ENCODE results near the gene SLC22A12. TPM values are rescaled to one million over a fixed set of nuclear protein-coding genes. Genes with fewer than 3 reads are reported as not detected.
"Not testable (repeated sequence)": the region's sequence is repeated elsewhere in the genome, so short reads cannot be mapped to it uniquely, and the experiment has no call there.

SLC22A12 gene
- total RNA-seq, 2 donors from 2014 or later = not detected

DNA sequence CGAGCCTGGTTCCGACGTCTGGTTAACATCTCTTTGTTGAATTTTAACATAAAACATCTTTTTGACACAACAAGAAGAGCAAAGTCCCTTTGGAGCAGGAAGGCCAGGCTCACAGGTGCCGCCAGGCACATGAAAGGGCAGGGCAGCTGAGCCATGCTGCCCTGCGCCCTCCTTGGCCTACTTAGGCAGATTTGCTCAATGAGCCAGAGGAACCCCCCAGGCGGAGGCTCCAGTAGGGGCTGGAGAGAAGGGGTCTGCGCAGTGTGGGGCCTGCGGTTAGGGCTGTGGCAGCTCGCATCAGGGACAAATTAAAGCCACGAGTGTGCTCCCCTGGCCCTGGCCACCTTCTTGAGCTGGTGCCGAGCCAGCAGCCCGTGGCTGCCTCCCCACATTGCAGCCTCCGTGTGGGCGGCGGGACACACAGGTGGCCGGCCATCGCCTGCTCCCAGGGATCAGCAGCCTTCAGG, 9.9 kb upstream of the SLC22A12 start:
- peak; percentile 58 for DNase-seq (ENCODE audit: low spot score)
- intact Hi-C loops (cut with DNase I) = no loop called here

DNA sequence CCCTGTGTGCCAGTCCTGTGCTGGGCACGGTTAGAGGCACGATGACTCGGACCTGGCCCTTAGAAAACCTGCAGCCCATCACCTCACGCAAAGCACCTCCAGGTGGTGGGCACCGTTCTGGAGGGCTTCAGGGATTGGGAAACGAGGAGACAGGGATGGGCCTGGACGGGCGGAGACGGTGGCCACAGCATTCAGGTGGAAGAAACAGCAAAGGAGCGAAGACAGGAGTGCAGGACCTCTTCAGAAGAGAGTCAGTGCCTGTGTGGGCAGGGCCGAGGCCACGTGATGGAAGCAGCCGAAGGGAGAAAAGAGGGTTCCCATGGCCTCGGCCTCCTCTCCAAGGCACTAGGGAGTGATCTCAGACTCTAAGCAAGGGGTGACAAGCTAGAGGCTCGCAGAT, 8.1 kb upstream of the SLC22A12 start:
- intact Hi-C loops (cut with DNase I) = no loop called here
- peak; percentile 69 for DNase-seq (ENCODE audit: low spot score)

DNA sequence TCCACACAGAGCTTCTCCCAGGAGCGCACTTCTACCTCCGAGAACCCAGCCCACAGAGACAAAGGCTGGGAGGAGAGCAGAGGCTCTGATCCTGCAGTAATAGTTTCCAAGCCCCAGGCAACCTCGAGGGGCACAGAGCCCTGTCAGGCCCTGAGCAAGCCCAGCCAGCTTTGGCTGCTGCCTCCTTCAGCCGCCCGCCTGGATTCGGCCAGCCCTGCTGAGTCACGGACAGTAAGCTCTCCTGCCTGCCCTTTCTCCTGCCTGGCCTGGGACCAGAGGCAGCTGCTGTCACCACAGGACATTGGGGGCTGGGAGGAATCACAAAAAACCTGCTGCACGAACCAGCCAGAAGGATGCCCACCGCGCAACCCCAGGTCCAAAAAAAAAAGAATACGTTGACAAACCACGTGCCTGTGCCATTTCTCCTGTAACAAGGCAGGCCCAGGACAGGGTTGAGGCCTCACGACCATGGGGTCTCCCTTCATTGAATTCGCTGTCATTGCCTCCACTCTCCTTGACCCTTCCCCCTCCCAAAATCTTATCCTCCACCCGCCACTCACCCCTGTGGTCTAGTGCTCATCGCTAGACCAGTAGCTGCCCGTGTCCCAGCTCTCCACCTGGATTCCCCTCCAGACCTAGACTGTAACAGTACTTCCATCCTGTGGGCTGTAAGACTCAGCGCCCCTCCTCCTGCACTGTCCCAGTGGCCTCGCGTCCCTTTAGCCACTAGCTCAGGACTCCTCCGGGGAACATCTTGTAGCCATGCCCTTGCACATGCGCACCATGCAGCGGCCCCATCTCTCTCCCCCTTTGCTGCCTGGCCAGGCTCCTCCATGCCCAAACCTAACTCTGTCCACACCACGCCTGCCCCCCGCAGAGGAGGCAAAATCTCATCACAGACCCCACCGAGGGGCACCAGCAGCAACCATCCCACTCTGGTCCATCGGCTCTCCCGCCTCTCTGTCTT, 7.4 kb upstream of the SLC22A12 start:
- DNase-seq (ENCODE audit: low spot score) = peak; percentile 67
- intact Hi-C loops (cut with DNase I) = no loop called here

DNA sequence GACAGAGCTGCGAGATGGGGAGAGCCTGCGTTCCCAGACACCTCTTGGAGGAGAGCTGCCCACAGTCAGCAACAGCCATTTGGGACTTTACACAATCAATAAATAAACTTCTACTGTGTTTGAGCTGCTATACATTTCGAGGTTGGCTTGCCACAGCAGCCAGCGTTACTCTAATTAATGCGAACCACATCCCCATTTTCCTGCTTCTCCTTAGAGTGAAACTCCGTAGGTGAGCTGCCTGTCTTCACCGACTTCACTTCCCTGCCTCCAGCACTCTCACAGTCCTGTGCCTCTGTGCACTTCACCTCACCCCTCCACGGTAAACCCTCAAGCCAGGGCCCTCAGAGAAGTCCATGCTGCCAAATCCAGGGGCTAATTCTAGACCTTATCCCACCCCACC, 5.9 kb upstream of the SLC22A12 start:
- intact Hi-C loops (cut with DNase I) = no loop called here
- peak; percentile 15 for DNase-seq (ENCODE audit: low spot score)

DNA sequence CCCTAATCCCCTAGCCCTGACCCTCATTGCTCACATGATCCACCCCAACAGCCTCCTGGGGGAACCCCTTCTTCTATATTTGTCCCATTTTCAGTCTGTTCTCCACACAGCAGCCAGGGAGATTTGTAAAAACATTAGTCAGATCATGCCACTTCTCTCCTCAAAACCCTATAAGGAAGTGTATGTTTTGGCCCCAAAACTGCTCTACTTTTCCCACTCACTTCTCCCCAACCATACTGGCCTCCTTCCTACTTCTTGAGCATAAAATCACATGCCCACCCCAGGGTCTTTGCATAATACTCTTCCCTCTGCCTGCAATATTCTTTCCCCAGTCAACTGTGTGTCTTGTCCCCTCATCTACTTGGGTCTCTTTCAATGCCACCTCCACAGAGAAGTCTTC, 4.7 kb upstream of the SLC22A12 start:
- intact Hi-C loops (cut with DNase I) = no loop called here
- no peak for DNase-seq (ENCODE audit: low spot score)

DNA sequence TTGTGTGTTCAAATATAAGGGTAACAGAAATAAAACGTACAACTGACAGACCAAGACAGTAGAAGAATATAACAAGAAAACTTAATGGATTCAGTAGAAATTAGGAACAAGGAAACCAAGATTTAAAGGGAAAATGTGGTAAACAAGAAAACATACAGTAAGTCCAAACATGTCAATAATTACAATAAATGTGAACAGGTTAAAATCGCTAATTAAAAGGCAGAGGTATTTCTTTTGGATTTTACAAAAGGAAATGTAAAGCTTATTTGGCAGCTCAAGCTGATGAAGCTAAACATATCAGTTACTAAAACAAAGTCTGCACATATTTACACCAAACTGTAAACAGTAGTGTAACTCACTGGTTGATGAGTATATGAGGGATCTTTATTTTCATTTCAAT, 2.3 kb upstream of the SLC22A12 start:
- intact Hi-C loops (cut with DNase I) = no loop called here
- DNase-seq (ENCODE audit: low spot score) = no peak

DNA sequence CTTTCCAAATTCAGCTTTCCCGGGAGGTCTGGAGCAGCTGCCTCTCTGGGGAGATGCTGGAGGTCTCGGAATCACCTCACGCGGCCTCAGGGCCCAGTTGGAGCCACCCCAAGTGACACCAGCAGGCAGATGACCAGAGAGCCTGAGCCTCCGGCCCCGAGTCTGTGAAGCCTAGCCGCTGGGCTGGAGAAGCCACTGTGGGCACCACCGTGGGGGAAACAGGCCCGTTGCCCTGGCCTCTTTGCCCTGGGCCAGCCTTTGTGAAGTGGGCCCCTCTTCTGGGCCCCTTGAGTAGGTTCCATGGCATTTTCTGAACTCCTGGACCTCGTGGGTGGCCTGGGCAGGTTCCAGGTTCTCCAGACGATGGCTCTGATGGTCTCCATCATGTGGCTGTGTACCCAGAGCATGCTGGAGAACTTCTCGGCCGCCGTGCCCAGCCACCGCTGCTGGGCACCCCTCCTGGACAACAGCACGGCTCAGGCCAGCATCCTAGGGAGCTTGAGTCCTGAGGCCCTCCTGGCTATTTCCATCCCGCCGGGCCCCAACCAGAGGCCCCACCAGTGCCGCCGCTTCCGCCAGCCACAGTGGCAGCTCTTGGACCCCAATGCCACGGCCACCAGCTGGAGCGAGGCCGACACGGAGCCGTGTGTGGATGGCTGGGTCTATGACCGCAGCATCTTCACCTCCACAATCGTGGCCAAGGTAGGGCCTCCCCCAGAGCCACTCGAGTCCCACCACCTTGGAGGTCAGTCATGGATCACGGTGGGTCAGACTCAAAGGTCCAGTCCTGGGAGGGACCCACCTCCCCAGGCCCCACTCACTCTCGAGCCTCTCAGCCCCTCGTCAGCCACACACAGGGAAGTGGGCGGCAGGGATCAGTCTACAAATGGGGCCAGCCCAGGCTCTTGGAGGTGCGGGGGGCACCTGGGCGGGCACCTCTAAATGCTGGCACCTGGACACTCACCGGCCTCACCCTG, 525 bp downstream of the SLC22A12 start:
- intact Hi-C loops (cut with DNase I) = no loop called here
- DNase-seq (ENCODE audit: low spot score) = peak; percentile 73

DNA sequence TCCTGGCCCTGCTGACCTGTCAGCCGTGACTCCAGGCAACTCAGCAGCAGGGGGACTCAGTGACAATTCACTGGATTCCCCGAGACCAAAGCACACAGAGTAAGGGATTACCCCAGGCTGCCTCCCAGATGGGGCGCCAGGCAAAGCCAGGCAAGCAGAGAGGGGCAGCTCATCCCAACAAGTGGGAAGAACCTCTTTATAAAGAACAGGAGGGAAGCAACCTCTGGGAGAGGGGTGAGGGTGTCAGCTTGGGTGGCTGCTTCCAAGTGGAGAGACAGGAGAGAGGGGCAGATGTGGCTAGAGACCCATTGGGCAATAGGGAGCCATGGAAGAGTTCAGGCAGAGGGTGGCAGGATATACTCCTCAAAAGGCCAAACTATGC, 1.2 kb downstream of the SLC22A12 start:
- no peak for DNase-seq (ENCODE audit: low spot score)
- intact Hi-C loops (cut with DNase I) = no loop called here

DNA sequence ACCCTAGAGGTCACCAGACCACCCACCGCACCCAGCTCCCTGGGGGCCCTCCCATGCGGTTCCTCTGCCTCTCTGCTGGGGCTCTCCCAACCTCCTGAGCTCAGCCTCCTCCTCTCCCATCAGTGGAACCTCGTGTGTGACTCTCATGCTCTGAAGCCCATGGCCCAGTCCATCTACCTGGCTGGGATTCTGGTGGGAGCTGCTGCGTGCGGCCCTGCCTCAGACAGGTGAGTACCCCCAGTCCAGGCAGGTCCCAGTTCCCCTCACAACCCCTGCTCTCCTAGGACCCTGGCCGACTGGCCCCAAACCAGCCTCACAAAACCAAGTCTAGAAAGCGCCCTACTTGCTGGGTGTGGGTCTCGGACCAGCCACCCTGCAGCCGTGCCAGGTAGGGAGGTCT, 1.6 kb downstream of the SLC22A12 start:
- peak; percentile 65 for DNase-seq (ENCODE audit: low spot score)
- intact Hi-C loops (cut with DNase I) = no loop called here

DNA sequence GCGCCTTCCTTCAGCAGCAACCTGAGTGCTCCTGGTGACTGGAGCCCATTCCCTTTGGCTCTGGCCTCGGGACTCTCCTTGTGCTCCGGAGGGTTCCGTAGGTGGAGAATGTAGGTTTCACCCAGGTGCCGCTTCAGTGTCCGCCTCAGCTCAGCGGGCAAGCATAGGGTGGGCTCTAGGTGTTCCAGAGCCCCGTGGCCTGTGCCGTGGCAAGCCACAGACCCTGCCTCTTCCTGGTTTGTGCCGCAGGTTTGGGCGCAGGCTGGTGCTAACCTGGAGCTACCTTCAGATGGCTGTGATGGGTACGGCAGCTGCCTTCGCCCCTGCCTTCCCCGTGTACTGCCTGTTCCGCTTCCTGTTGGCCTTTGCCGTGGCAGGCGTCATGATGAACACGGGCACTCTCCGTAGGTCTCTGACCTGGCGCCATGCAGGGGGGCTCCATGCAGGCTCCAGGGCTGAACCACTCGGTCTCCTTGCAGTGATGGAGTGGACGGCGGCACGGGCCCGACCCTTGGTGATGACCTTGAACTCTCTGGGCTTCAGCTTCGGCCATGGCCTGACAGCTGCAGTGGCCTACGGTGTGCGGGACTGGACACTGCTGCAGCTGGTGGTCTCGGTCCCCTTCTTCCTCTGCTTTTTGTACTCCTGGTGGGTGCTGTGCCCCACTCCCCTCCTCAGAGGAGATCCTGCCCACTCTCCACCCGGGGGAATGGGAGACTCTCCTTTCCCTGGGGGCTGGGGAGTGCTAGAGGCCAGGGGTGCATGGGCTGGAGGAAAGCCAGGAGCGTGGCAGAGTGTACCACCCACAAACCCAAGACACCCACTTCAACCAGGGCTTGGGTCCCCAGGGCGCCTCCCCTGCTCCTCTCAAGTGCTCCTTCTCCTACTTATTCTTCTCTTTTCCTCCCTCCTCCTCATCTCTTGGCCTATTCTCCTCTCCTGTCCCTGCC, 2.4 kb downstream of the SLC22A12 start:
- intact Hi-C loops (cut with DNase I) = no loop called here

DNA sequence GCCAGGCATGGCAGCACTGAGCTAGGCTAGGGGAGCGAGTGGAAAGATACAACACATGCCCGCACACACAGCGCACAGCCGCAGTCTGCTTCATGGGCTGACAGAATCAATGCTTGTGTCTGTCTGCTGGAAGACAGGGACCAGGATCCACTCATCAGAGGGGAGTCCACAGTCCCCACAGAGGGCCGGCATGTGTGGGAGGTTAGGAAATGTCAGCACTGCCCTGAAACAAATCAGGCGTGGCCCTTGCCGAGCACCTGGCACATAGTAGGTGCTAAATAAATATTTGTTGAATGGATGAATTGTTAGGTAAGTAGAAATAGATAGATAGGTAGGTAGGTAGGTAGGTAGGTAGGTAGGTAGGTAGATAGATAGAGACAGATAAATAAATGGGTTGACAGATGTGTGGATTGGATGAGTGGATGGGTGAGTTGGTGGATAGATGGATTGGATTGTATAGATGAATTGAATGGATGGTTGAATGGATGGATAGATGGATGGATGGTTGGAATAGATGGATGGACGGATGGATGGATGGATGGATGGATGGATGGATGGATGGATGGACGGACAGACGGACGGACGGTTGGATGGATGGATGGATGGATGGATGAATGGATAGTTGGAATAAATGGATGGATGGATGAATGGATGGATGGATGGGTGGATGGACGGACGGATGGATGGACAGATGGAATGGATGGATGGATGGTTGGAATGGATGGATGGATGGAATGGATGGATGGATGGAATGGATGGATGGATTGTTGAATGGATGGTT, 3.3 kb downstream of the SLC22A12 start:
- DNase-seq (ENCODE audit: low spot score) = peak; percentile 30
- intact Hi-C loops (cut with DNase I) = no loop called here

More for the DNA sequence above, 2.4 kb downstream of the SLC22A12 start:
- peak; percentile 68 for DNase-seq (ENCODE audit: low spot score)

DNA sequence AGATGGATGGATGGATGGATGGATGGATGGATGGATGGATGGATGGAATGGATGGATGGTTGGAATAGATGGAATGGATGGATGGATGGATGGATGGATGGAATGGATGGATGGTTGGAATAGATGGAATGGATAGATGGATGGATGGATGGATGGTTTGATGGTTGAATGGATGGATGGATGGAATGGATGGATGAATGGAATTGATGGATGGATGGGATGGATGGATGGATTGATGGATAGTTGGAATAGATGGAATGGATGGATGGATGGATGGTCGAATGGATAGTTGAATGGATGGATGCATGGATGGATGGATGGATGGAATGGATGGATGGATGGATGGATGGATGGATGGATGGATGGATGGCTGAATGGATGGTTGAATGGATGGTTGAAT, 4.9 kb downstream of the SLC22A12 start:
- intact Hi-C loops (cut with DNase I); DNase-seq (ENCODE audit: low spot score): not testable (repeated sequence)

DNA sequence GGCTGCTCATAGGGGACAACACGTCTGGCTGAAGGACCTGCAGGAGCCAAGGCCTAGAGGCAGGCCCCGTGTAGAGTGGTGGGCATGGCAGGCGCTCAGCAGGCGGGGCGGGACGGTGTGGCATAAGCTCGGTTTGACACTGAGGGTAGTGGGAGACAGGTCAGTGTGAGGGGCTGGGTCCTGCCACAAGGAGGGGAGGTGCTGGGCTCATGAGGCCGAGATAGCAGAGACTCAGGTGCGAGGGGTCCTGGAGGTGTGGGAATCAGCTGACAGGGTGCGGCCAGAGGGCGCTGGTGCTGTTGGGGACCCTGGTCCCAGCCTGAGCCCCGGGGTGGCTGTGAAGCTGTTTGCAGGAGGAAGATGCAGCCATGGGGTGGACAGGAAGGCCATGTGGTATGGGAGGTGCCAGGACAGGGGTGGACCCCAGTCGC, 6.7 kb downstream of the SLC22A12 start:
- intact Hi-C loops (cut with DNase I) = no loop called here
- DNase-seq (ENCODE audit: low spot score) = peak; percentile 74

DNA sequence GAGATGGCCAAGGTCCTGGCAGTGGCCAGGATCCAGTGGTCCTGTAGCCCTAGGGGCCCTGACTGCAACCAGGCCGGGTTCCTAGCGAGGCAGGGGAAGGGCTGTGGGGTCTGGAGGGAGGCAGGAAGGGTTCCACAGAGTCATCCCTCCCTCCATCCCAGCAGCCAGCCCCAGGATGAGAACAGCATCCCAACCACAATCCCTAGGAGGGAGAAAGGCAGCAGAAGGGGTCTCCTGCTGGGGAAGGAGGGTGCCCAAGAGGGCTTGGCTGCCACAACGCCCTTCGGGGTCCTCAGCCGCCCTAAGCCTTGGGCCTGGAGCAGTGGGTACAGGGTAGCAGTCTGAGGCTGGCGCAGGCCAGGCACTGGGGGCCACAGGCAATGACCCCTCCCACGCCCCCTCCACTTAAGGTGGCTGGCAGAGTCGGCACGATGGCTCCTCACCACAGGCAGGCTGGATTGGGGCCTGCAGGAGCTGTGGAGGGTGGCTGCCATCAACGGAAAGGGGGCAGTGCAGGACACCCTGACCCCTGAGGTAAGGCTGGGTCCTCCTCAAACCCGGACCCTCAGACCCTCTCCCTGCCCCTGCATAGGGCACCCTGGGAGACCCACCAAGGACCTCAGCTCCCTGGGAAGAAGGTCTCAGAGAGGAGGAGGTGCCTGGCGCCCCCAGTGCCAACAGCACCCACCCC, 7.2 kb downstream of the SLC22A12 start:
- intact Hi-C loops (cut with DNase I) = no loop called here
- peak; percentile 58 for DNase-seq (ENCODE audit: low spot score)

DNA sequence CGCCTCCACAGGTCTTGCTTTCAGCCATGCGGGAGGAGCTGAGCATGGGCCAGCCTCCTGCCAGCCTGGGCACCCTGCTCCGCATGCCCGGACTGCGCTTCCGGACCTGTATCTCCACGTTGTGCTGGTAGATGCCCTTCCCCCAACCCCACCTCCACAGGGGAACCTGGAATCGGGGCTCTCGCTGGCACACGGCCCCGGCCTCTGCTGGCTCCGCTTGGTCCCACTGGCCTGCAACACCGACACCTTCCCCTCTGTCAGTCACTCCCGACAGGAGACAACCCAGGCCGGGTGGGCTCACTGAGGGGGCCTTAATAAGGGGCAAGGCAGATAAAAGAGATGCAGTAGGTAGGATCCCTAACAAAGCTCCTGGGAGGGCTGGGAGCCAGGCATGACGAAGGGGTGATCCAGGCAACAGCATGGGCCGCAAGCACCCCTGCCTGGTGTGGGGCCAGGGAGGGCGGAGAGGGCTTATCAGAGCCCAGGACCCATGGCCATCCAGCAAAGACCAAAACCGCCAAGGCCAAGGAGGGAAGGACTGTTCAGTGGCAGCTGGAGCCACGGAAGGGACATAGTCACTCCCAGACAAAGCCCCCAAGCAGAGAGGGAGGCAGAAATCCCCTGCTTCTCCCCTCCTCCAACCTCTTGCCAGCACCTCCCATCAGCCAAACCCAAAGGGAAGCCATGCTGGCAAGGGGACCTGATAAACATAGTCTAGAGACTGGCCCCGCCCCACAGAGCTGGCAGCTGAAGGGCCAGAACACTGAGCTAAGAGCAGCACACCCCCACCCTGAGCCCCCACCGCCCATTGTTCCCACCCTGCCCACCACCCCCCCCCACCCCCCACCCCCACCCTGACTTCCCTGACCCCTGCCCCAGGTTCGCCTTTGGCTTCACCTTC, 8.0 kb downstream of the SLC22A12 start:
- intact Hi-C loops (cut with DNase I) = no loop called here

DNA sequence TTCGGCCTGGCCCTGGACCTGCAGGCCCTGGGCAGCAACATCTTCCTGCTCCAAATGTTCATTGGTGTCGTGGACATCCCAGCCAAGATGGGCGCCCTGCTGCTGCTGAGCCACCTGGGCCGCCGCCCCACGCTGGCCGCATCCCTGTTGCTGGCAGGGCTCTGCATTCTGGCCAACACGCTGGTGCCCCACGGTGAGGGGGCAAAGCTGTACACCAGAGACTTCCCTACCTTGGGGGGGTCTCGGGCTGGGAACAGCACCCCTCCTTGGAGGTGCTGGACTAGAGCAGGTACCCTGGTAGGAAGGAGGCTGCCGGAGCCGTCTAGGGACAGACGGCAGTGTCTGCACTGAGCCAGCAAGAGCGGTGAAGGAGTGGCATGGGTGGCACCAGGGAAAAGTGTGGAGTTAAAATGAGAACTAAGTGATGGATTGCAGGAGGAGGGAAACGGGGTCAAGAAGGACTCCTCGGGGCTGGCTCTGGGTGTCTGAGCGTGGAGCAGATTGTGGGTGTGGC, 8.7 kb downstream of the SLC22A12 start:
- no peak for DNase-seq (ENCODE audit: low spot score)
- intact Hi-C loops (cut with DNase I) = no loop called here

More for the DNA sequence above, 8.0 kb downstream of the SLC22A12 start:
- DNase-seq (ENCODE audit: low spot score) = no peak
